Ureter (tissue), 1 donor: ENCODE data around the gene CNTNAP5. TPM values are rescaled to one million over a fixed set of nuclear protein-coding genes. Genes with fewer than 3 reads are reported as not detected.

Experiments
- DNase-seq: peaks from one replicate; pipeline ENCODE4 v3.0.0-alpha.2; 2020; ENCODE audit warnings: low spot score
- total RNA-seq: library from RNA; stranded (reverse); gene quantifications from one replicate; pipeline ENCODE4 v1.2.4, GENCODE V29; 2023
- donor health status: DM: yes; HTN: yes; CAD: no.

Gene CNTNAP5
- total RNA-seq, 1 donor from 2014 or later: 1.5 TPM

DNA sequence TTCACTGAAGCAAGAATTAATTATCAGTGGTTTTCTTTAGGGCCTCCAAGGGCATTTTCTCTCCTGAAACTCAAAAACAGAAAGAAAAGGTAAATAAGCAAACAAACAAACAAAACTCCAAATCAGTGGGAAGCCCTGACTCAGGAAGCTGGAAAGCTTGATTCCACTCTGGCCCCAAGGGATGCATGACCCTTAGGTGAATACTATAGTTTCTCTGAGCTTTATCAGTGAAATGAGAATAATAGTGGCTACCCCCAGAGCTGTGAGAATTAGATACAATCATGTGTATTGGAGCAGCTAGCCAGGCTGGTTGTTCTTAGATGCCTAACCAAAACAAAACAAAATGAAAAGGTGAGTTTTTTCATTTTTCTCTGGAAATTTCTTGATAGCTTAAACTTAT lies 585.1 kb downstream of the CNTNAP5 start:
- DNase-seq: no peak

- no peak for DNase-seq
Observed at GRCh38 chr2:124610866-124611265, 585.8 kb downstream of the CNTNAP5 start.

GRCh38 chr2:124623560-124623959 lies 598.5 kb downstream of the CNTNAP5 start:
- no peak for DNase-seq

- DNase-seq: no peak
Observed at GRCh38 chr2:124625561-124625960, 600.5 kb downstream of the CNTNAP5 start.

DNA sequence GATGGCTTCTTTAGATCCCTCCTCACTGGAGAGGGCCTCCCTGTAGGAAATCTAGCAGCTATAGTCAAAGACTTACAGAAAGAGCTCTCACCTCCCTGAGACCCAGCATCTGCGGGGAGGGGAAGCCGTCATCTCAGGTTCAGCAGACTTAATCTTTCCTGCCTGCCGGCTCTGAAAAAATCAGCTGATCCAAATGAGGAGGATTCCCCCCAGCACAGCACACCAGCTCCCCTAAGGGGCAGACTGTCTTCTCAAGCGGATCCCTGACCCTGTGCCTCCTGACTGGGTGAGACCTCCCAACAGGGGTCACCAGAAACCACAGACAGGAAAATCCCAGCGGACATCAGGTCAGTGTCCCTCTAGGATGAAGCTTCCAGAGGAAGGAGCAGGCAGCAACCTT lies 601.9 kb downstream of the CNTNAP5 start:
- no peak for DNase-seq

- no peak for DNase-seq
Observed at GRCh38 chr2:124633812-124634211, 608.7 kb downstream of the CNTNAP5 start.

- no peak for DNase-seq
Observed at GRCh38 chr2:124639524-124639923, 614.4 kb downstream of the CNTNAP5 start.

- DNase-seq: no peak
Observed at GRCh38 chr2:124640221-124640750, 615.2 kb downstream of the CNTNAP5 start.

- no peak for DNase-seq
Observed at GRCh38 chr2:124646166-124646815, 621.2 kb downstream of the CNTNAP5 start.

DNA sequence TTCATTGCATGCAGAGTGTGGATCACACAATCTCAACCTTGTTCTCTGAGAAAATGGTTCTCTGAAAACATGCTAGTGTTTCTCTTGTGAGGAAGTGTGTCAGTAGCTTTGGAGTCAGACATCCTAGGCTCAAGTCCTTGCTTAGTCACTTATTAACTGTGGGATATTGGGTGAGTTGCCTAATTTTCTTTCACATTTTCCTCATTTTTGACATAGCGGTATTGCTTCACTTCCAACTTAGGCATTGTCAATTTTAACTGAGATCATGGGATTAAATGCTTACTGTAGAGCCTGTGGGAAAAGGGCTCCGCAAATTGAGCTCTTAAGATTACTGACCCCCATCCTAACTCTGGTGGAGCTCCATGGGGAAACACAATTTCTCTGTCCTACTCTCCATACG lies 622.2 kb downstream of the CNTNAP5 start:
- no peak for DNase-seq

GRCh38 chr2:124647663-124648062 lies 622.6 kb downstream of the CNTNAP5 start:
- no peak for DNase-seq

GRCh38 chr2:124649001-124649400 lies 623.9 kb downstream of the CNTNAP5 start:
- no peak for DNase-seq

GRCh38 chr2:124652099-124652498 lies 627.0 kb downstream of the CNTNAP5 start:
- no peak for DNase-seq

GRCh38 chr2:124658373-124658772 lies 633.3 kb downstream of the CNTNAP5 start:
- DNase-seq: no peak

DNA sequence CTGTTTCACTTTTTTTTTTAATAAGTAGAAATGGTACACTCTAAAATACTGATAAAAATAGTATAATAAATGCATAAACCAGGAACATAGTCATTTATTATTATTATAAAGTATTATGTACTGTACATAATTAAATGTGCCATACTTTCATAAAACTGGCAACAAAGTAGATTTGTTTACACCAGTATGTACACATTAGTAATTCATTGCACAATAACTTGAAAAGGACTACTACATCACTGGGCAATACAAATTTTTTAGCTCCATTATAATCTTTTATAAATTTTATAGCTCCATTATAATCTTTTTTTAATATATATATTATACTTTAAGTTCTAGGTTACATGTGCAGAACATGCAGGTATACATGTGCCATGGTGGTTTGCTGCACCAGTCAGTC lies 636.5 kb downstream of the CNTNAP5 start:
- DNase-seq: no peak

GRCh38 chr2:124662946-124663644 lies 638.0 kb downstream of the CNTNAP5 start:
- no peak for DNase-seq

DNA sequence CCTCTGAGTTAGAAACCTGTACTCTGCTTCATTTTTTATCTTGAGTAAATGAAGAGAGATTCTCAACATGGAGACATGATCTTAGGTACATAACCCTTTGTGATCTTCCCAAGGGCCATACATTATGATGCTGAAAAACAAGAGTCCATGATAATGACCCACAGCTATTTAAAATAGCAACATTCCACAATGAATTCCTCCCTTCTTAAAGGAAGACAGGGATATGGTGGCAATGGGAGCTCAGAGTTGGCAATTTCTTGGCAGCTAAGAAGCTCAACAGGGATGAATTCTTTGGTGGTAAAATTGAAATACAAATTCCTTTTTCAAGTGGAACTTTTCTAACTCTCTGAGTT lies 638.5 kb downstream of the CNTNAP5 start:
- DNase-seq: no peak

- no peak for DNase-seq
Observed at GRCh38 chr2:124664363-124664762, 639.3 kb downstream of the CNTNAP5 start.

DNA sequence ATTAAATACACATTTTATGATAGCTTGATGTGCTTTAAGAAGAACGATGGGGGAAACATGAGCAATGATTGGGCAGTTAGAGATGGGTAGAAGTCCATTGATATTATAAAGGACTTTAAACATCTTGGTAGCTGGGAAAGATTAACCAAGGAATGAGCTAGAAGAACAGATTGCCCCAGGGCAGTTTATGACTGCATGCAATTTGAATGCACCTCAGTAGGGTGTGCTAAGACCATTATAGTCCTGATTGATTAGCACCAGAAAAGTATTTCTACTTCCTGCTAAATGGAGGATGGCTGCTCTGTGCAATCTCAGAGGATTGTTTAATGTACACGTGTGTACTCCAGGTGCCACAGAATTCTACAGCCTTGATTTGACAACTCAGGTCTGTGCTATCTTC lies 641.9 kb downstream of the CNTNAP5 start:
- DNase-seq: no peak

DNA sequence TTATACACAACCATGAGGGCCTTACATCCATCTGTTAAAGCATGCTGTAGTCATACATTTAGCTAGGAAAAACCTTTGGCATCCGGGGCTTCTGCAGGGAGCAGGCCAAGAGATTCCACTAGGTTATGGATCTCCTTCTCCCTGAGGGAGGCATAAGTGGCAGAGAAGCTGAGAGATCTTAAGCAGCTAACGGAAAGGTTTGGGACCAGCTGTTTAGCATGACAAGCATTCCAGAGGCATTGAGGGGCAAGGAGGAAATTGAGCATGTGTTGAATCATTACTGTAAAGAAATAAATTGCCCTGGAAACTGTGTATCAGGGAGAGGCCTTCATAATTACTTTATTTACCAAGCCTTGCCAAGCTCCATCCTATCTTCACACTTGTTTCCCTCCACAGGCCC lies 643.1 kb downstream of the CNTNAP5 start:
- DNase-seq: no peak

DNA sequence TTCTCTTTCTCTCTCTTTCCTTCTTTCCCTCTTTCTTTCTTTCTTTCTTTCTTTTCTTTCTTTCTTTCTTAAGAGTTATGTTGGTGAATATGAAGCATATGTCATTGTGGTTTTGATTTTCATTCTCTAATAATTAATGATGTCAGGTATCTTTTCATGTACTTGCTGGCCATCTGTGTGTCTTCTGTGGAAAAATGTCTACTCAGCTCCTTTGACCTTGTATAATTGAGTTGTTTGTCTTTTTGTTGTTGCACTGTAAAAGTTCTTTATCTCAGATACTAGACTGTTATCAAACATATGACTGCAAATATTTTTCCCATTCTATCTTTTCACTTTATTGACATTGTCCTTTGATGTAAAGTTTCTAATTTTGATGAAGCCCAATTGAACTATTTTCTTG lies 645.1 kb downstream of the CNTNAP5 start:
- no peak for DNase-seq

DNA sequence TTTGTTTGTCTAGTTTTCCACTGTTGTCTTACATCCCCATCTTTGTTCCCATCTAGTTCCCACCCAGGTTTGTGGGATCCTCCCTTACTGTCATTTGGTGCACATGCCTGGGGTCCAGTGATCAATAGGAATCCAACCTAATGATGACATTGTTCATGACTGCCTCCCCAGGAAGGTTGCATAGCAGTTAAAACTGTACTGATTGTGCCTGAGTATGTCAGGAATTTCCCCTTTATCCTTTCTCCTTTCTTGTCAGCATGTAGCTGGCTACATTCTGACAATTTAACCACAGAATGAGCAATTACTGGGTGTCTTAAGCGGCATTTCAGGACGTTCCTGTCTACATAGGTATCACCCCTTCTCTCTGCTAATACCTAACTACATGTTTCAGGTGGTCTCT lies 653.0 kb downstream of the CNTNAP5 start:
- no peak for DNase-seq
